Stomach (tissue), 4 donors: ENCODE measurements around the gene KCTD3.

Experiments used
- POLR2A ChIP-seq, 4 donors: fragments of 450-650 bp; IDR thresholded peaks; one replicate each; pipeline ENCODE4 v1.6.1; 2016; ENCODE audit warnings: antibody characterized with exemption in 4 of 4, control low read depth in 2 of 4, mild to moderate bottlenecking in 1 of 4, moderate library complexity in 1 of 4
- POLR2AphosphoS5 ChIP-seq, 3 donors: sonication (generic); formaldehyde crosslinking; IDR thresholded peaks; one replicate each; pipeline ENCODE4 v1.6.1; 2016; ENCODE audit warnings: antibody characterized with exemption in 3 of 3
- TF ChIP-seq, protein P1 (sequence below), 7 experiments: fragments of 450-650 bp in 4 of 7; fragments of 200-600 bp in 3 of 7; sonication (generic) in 3 of 7; IDR thresholded peaks; one replicate each; pipeline ENCODE4 v1.5.1; 2016 to 2019; ENCODE audit warnings: antibody characterized with exemption in 7 of 7, control low read depth in 2 of 7, mild to moderate bottlenecking in 1 of 7

DNA sequence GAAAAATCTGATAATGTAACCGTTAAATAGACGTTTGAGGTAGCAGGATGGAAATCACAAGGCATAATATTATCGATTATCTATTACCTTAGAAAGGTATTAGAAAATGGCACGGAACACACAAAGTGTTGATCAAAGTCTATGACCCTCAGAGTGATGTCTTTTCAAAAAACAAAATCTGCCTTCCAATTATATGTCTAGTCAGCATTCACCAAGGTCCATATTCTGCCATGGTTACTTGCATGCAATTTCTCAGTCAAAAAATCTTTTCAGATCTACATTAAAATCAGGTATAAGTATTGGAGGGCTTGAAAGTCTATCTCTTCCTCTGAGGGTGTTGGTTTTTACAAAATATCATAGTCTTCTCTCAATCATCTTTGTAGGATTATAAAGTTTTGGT is 81.9 kb downstream of the KCTD3 start:
- TF ChIP-seq POLR2A (IDR thresholded peaks at IDR 0.05) (no peak), POLR2AphosphoS5 (IDR thresholded peaks at IDR 0.05) (no peak)
- TF ChIP-seq, protein P1, sequence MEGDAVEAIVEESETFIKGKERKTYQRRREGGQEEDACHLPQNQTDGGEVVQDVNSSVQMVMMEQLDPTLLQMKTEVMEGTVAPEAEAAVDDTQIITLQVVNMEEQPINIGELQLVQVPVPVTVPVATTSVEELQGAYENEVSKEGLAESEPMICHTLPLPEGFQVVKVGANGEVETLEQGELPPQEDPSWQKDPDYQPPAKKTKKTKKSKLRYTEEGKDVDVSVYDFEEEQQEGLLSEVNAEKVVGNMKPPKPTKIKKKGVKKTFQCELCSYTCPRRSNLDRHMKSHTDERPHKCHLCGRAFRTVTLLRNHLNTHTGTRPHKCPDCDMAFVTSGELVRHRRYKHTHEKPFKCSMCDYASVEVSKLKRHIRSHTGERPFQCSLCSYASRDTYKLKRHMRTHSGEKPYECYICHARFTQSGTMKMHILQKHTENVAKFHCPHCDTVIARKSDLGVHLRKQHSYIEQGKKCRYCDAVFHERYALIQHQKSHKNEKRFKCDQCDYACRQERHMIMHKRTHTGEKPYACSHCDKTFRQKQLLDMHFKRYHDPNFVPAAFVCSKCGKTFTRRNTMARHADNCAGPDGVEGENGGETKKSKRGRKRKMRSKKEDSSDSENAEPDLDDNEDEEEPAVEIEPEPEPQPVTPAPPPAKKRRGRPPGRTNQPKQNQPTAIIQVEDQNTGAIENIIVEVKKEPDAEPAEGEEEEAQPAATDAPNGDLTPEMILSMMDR (IDR thresholded peaks at IDR 0.05), result no peak
